WERI-Rb-1 (cell line): ENCODE measurements around the gene EPHX1.

Experiments used
- DNase-seq: peaks from one replicate; pipeline ENCODE4 v3.0.0-alpha.2; 2020
- H3K27ac ChIP-seq: fragments of 250-450 bp; sonication (Bioruptor Pico); 2 replicates; pipeline ENCODE4 v1.5.1; 2020; ENCODE audit warnings: mild to moderate bottlenecking, moderate library complexity
- H3K27me3 ChIP-seq: fragments of 250-450 bp; sonication (Bioruptor Pico); 2 replicates; pipeline ENCODE4 v1.5.1; 2021; ENCODE audit warnings: mild to moderate bottlenecking, low read depth, moderate library complexity; ENCODE audit not compliant: insufficient read depth, severe bottlenecking
- H3K36me3 ChIP-seq: fragments of 250-450 bp; sonication (Bioruptor Pico); 2 replicates; pipeline ENCODE4 v1.5.1; 2020; ENCODE audit warnings: mild to moderate bottlenecking, moderate library complexity
- H3K4me3 ChIP-seq: 2 replicates; pipeline ENCODE4 v1.5.1; 2011; ENCODE audit warnings: low read depth, mild to moderate bottlenecking, control low read depth, low read length
- H3K9me3 ChIP-seq: fragments of 250-450 bp; sonication (Bioruptor Pico); 2 replicates; pipeline ENCODE4 v1.5.1; 2021; ENCODE audit warnings: mild to moderate bottlenecking, moderate library complexity; ENCODE audit not compliant: severe bottlenecking
- TF ChIP-seq, protein P1 (sequence below): IDR thresholded peaks from 2 replicates; pipeline ENCODE4 v1.5.1; 2011; ENCODE audit warnings: low read depth, mild to moderate bottlenecking, control low read depth, inconsistent platforms, low read length

The EPHX1 gene

DNA sequence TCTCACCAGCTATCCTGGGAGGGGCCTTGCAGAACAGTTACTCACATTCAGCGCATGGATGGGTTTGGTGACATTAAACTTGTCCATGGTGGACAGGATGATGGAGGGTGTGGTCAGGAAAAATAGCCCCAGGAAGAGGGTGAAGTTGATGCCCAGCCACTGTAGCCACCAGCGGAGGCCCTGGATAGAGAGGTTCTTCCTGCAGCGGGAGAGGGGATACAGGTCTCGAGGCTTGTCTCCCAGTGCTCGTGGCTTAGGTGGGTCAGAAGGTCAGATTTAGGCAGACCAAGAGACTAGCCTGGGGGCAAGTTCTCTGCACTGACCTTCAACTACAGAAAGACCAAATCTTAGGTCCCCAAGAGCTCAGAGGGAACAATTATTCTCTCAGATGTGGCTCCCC is 49.2 kb downstream of the EPHX1 start:
- no peak for DNase-seq

DNA sequence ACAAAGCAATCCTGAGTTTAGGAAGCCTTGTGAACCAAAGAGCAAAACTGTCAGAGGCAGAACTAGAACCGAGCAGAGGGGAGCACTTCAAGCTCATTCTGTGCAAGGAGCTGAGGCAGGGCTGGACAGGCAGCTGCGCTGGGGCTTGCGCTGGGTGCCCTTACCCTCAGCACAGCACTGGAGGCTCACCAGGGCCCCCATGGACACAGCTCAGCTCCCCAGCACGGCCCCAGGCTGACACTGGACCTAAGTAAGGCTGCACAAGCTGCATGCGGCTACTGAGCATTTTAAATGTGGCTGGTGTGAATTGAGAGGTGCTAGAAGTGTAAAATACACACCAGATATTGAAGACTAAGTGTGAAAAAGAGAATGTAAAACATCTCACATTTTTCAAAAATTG is 50.2 kb downstream of the EPHX1 start:
- no peak overlapping the region for H3K4me3 ChIP-seq
- H3K36me3 ChIP-seq: no peaks in the 10 kb centered on the region
- TF ChIP-seq, protein P1, sequence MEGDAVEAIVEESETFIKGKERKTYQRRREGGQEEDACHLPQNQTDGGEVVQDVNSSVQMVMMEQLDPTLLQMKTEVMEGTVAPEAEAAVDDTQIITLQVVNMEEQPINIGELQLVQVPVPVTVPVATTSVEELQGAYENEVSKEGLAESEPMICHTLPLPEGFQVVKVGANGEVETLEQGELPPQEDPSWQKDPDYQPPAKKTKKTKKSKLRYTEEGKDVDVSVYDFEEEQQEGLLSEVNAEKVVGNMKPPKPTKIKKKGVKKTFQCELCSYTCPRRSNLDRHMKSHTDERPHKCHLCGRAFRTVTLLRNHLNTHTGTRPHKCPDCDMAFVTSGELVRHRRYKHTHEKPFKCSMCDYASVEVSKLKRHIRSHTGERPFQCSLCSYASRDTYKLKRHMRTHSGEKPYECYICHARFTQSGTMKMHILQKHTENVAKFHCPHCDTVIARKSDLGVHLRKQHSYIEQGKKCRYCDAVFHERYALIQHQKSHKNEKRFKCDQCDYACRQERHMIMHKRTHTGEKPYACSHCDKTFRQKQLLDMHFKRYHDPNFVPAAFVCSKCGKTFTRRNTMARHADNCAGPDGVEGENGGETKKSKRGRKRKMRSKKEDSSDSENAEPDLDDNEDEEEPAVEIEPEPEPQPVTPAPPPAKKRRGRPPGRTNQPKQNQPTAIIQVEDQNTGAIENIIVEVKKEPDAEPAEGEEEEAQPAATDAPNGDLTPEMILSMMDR: no peak
- no peaks in the 10 kb centered on the region for H3K9me3 ChIP-seq
- DNase-seq: no peak
- no peaks in the 10 kb centered on the region for H3K27me3 ChIP-seq
- no peak overlapping the region for H3K27ac ChIP-seq

More for the DNA sequence above, 49.2 kb downstream of the EPHX1 start:
- no peak overlapping the region for H3K27ac ChIP-seq
- no peaks in the 10 kb centered on the region for H3K27me3 ChIP-seq
- no peaks in the 10 kb centered on the region for H3K9me3 ChIP-seq
- no peaks in the 10 kb centered on the region for H3K36me3 ChIP-seq
- H3K4me3 ChIP-seq: no peak overlapping the region
- TF ChIP-seq, protein P1: no peak

DNA sequence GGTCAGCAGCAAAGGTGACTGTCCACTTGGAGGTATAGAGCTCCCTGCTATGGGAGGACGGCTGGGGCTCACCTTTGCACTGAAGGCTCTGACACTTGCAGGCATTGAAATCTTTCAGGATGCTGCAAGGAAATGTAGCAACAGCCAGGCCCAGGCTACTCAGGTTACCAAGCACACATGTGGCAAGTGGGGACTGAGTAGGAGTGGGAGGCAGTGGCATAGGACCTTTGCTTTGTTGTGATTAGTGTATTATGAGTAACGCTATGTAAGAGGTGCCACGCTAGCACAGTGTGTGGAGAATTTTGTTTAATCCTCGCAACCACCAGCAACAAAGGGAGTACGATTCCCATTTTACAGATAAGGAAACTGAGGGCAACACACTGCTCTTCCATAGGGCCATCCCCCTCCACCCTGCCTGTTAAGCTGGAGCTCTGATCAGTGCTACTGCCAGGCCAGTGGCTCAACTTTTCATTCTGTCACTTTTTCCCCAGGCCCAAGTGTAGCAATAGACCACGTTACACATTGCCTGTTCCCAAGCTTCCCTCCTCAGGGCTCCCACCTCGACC is 51.0 kb downstream of the EPHX1 start:
- Histone ChIP-seq H3K9me3 (no peaks in the 10 kb centered on the region), H3K27ac (no peak overlapping the region), H3K27me3 (no peaks in the 10 kb centered on the region), H3K4me3 (no peak overlapping the region), H3K36me3 (no peaks in the 10 kb centered on the region)
- DNase-seq: no peak
- TF ChIP-seq, protein P1: no peak

DNA sequence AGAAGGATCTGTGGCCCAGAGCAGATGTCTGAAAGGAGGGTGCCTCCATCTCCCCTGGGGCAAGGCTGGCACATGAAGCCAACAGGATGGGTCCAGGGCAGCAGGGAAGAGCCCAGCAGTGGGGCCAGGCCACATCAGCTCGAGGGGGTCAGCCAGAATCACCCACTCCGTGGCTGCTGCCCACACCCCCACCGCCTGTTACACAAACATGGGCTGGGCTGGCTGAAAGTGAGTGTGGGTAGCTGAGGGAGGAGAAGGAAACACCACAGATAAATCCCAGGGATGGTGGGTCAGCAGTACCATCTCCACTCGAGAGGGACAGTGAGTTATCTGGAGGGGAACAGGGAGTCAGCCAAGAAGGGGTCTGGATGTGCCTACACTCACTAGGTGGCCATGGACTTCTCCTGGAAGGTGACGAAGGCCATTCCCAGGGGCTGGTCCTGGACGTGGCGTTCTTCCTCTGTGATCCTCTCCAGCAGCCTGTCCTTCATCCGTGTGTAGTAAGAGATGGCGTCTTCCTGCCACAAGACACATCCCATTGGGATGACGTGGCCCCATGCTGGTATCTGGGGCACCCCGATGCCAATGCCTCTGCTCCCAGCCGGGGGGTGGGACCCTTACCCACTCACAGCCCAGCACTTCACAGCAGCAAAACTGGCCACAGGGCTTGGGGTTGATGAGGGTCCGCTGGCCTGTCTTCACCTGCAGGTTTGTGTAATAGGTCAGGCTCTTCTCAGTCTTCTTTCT is 52.1 kb downstream of the EPHX1 start:
- no peaks in the 10 kb centered on the region for H3K36me3 ChIP-seq
- H3K4me3 ChIP-seq: no peak overlapping the region
- no peaks in the 10 kb centered on the region for H3K9me3 ChIP-seq
- TF ChIP-seq, protein P1: no peak
- no peak overlapping the region for H3K27ac ChIP-seq
- no peak for DNase-seq
- no peaks in the 10 kb centered on the region for H3K27me3 ChIP-seq

DNA sequence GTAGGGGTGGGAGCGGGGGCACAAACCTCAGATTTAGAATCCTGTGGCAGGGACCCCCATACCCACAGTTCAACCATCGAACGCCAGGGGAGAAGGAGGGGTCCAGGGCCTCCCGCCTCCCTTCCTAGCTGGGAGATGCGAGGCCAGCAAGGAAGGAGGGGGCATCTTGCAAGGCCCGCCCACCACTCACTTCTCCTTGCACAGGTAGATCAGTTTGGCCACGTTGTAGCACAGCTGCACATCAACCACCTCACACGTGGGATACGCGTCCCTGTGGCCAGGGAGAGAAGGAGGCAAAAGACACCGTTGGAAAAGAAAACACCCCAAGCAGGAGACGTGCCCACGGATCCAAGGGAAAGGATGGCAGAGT is 52.6 kb downstream of the EPHX1 start:
- TF ChIP-seq, protein P1: no peak
- Histone ChIP-seq H3K9me3 (no peaks in the 10 kb centered on the region), H3K36me3 (no peaks in the 10 kb centered on the region), H3K27ac (no peak overlapping the region), H3K4me3 (no peak overlapping the region), H3K27me3 (no peaks in the 10 kb centered on the region)
- DNase-seq: no peak
